ENCODE measurements around the gene NLRP9.

DNA sequence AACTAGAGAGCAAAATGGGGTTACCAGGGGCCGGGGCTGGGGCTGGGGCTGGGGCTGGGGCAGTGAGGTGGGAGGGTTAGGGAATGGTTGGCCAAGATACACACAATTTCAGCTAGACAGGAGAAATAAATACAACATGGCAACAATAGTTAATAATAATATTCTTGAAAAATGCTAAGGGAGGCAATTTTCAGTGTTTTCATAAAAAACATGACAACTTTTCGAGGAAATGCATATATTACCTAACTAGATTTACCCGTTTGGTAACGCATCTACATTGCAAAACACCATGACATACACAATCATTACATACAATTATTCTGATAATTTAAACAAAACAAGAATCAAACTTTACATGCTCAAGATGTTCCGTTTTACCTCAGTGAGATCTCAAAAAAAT lies 42.9 kb upstream of the NLRP9 start:
- TF ChIP-seq POLR2A (IDR thresholded peaks at IDR 0.05) = no peak
- TF ChIP-seq, protein P1, sequence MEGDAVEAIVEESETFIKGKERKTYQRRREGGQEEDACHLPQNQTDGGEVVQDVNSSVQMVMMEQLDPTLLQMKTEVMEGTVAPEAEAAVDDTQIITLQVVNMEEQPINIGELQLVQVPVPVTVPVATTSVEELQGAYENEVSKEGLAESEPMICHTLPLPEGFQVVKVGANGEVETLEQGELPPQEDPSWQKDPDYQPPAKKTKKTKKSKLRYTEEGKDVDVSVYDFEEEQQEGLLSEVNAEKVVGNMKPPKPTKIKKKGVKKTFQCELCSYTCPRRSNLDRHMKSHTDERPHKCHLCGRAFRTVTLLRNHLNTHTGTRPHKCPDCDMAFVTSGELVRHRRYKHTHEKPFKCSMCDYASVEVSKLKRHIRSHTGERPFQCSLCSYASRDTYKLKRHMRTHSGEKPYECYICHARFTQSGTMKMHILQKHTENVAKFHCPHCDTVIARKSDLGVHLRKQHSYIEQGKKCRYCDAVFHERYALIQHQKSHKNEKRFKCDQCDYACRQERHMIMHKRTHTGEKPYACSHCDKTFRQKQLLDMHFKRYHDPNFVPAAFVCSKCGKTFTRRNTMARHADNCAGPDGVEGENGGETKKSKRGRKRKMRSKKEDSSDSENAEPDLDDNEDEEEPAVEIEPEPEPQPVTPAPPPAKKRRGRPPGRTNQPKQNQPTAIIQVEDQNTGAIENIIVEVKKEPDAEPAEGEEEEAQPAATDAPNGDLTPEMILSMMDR (IDR thresholded peaks at IDR 0.05) = no peak

All from esophagus squamous epithelium (tissue), 4 donors.